ENCODE data around the gene KLHL35.
A peak's percentile ranks its signal among the peaks of the same experiment; 100 is the strongest.

KLHL35 gene

GRCh38 chr11:75469785-75470405, 36.9 kb upstream of the KLHL35 start:
- DNase-seq (ENCODE audit: low spot score), result no peak

- no peak for DNase-seq (ENCODE audit: low spot score)
These were observed 35.7 kb upstream of the KLHL35 start for GRCh38 chr11:75468534-75469340.

GRCh38 chr11:75467881-75468280, 34.9 kb upstream of the KLHL35 start:
- no peak for DNase-seq (ENCODE audit: low spot score)

- DNase-seq (ENCODE audit: low spot score), result no peak
These were observed 34.3 kb upstream of the KLHL35 start for GRCh38 chr11:75467311-75467710.

GRCh38 chr11:75465701-75466531, 32.9 kb upstream of the KLHL35 start:
- DNase-seq (ENCODE audit: low spot score), result no peak

- no peak for DNase-seq (ENCODE audit: low spot score)
These were observed 30.2 kb upstream of the KLHL35 start for GRCh38 chr11:75463106-75463774.

GRCh38 chr11:75462117-75462653, 29.2 kb upstream of the KLHL35 start:
- DNase-seq (ENCODE audit: low spot score), result no peak

- no peak for DNase-seq (ENCODE audit: low spot score)
These were observed 28.1 kb upstream of the KLHL35 start for GRCh38 chr11:75461151-75461550.

GRCh38 chr11:75456596-75457183, 23.7 kb upstream of the KLHL35 start:
- no peak for DNase-seq (ENCODE audit: low spot score)

- peak; percentile 47 for DNase-seq (ENCODE audit: low spot score)
These were observed 22.0 kb upstream of the KLHL35 start for GRCh38 chr11:75454987-75455386.

GRCh38 chr11:75453916-75454655, 21.1 kb upstream of the KLHL35 start:
- DNase-seq (ENCODE audit: low spot score), result no peak

GRCh38 chr11:75450826-75451821, 18.1 kb upstream of the KLHL35 start:
- peak; percentile 86 for DNase-seq (ENCODE audit: low spot score)

GRCh38 chr11:75450236-75450635, 17.2 kb upstream of the KLHL35 start:
- no peak for DNase-seq (ENCODE audit: low spot score)

GRCh38 chr11:75449776-75450175, 16.8 kb upstream of the KLHL35 start:
- DNase-seq (ENCODE audit: low spot score), result no peak

- DNase-seq (ENCODE audit: low spot score), result no peak
These were observed 16.3 kb upstream of the KLHL35 start for GRCh38 chr11:75449271-75449670.

- DNase-seq (ENCODE audit: low spot score), result no peak
These were observed 14.4 kb upstream of the KLHL35 start for GRCh38 chr11:75447415-75447814.

- DNase-seq (ENCODE audit: low spot score), result peak; percentile 88
These were observed 12.4 kb upstream of the KLHL35 start for GRCh38 chr11:75445315-75445953.

- DNase-seq (ENCODE audit: low spot score), result no peak
These were observed 10.0 kb upstream of the KLHL35 start for GRCh38 chr11:75443043-75443442.

All from iPS-NIHi11 (cell line).